GF-D8 (cell line): Measurements from ENCODE around the gene ACBD6.

Experiments used
- DNase-seq: peaks from one replicate; lab custom pipeline; 2025; lab: John Stamatoyannopoulos, UW

ACBD6 gene

GRCh38 chr1:180241716-180242544 is 260.4 kb downstream of the ACBD6 start:
- DNase-seq = no peak

- no peak for DNase-seq
These were observed 263.0 kb downstream of the ACBD6 start for GRCh38 chr1:180239145-180240096.

GRCh38 chr1:180238675-180239074 is 263.7 kb downstream of the ACBD6 start:
- DNase-seq = no peak
